Fibroblast of villous mesenchyme (primary cell): Measurements from ENCODE around the gene LTBP4. TPM values are rescaled to one million over a fixed set of nuclear protein-coding genes. Genes with fewer than 3 reads are reported as not detected.
"Not testable (repeated sequence)": the region's sequence is repeated elsewhere in the genome, so short reads cannot be mapped to it uniquely, and the experiment has no call there.

Experiments used
- DNase-seq: peaks from one replicate; pipeline ENCODE4 v3.0.0-alpha.2; 2010; ENCODE audit warnings: low read depth
- H3K4me3 ChIP-seq: 2 replicates; pipeline ENCODE4 v1.5.1; 2011; ENCODE audit warnings: low read depth, mild to moderate bottlenecking, low read length
- total RNA-seq: library from RNA; depleted of rRNA; stranded (reverse); fragments of >200 nt; gene quantifications from 2 replicates; pipeline ENCODE4 v1.2.3, GENCODE V29; 2012
- TF ChIP-seq, protein P1 (sequence below): IDR thresholded peaks from 2 replicates; pipeline ENCODE4 v1.5.1; 2012; ENCODE audit warnings: low read depth, mild to moderate bottlenecking, low read length; ENCODE audit not compliant: insufficient read depth

Gene LTBP4
- total RNA-seq, 1 donor: 21.2 TPM

GRCh38 chr19:40619333-40620160, 18.4 kb downstream of the LTBP4 start:
- no peak overlapping the region for H3K4me3 ChIP-seq
- no peak for DNase-seq
- TF ChIP-seq, protein P1, sequence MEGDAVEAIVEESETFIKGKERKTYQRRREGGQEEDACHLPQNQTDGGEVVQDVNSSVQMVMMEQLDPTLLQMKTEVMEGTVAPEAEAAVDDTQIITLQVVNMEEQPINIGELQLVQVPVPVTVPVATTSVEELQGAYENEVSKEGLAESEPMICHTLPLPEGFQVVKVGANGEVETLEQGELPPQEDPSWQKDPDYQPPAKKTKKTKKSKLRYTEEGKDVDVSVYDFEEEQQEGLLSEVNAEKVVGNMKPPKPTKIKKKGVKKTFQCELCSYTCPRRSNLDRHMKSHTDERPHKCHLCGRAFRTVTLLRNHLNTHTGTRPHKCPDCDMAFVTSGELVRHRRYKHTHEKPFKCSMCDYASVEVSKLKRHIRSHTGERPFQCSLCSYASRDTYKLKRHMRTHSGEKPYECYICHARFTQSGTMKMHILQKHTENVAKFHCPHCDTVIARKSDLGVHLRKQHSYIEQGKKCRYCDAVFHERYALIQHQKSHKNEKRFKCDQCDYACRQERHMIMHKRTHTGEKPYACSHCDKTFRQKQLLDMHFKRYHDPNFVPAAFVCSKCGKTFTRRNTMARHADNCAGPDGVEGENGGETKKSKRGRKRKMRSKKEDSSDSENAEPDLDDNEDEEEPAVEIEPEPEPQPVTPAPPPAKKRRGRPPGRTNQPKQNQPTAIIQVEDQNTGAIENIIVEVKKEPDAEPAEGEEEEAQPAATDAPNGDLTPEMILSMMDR: no peak

GRCh38 chr19:40620161-40620485, 19.0 kb downstream of the LTBP4 start:
- TF ChIP-seq, protein P1: no peak
- DNase-seq: no peak
- no peak overlapping the region for H3K4me3 ChIP-seq

- no peak for DNase-seq
- H3K4me3 ChIP-seq: no peak overlapping the region
- TF ChIP-seq, protein P1: no peak
Observed at GRCh38 chr19:40621283-40621682, 20.1 kb downstream of the LTBP4 start.

DNA sequence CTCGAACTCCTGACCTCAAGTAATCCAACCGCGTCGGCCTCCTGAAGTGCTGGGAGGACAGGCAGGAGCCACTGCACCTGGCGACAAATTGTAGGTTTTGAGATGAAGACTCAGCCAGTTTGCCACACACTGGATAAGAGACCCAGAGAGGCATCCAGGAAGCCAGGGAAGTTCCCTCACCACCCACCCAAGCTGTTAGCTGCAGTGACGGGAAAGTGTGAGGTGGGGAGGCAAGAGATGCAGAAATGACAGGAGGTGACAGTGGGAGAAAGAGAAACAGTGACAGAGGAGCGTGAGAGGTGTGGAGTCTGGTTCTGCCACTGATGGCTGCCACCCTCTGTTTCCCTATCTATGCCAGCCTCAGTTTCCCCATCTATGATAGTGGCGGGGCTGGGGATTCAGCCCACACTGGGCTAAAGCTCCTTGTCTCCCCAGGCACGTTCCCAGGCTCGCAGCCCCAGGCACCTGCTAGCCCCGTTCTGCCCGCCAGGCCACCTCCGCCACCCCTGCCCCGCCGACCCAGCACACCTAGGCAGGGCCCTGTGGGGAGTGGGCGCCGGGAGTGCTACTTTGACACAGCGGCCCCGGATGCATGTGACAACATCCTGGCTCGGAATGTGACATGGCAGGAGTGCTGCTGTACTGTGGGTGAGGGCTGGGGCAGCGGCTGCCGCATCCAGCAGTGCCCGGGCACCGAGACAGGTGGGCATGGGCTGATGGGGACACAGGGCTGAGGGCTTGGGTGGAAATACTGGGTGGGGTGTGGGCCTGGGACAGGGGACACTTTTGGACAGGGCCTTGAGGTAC, 21.0 kb downstream of the LTBP4 start:
- DNase-seq: no peak
- TF ChIP-seq, protein P1: no peak
- H3K4me3 ChIP-seq: no peak overlapping the region

- H3K4me3 ChIP-seq: no peak overlapping the region
- DNase-seq: no peak
- TF ChIP-seq, protein P1: no peak
Observed at GRCh38 chr19:40622773-40623075, 21.6 kb downstream of the LTBP4 start.

DNA sequence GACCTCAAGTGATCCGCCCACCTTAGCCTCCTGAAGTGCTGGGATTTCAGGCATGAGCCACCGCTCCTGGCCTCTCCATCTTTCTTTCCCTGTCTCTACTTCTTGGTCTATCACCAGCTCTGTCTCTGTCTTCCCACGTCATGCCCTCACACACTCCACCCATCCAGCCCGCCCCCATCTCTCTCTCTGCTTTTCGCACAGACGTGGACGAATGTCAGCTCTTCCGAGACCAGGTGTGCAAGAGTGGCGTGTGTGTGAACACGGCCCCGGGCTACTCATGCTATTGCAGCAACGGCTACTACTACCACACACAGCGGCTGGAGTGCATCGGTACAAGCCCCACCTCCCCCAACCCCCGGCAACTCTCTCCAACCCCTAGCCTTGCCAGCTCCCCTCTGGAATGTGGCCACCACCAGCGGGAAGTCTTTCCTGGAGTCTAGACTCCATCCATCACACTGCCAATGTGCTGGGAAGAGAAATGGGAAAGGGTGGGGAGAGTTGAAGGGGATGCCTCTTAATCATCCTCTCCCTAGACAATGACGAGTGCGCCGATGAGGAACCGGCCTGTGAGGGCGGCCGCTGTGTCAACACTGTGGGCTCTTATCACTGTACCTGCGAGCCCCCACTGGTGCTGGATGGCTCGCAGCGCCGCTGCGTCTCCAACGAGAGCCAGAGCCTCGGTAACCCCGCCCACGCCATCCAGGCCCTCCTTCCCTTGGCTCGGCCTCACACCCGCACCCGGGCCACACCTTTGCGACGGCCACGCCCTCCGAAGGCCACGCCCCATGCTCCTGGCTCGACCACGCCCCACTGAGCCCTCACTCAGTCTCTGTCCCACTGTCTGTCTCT, 22.5 kb downstream of the LTBP4 start:
- TF ChIP-seq, protein P1: no peak
- H3K4me3 ChIP-seq: no peak overlapping the region
- DNase-seq: no peak

DNA sequence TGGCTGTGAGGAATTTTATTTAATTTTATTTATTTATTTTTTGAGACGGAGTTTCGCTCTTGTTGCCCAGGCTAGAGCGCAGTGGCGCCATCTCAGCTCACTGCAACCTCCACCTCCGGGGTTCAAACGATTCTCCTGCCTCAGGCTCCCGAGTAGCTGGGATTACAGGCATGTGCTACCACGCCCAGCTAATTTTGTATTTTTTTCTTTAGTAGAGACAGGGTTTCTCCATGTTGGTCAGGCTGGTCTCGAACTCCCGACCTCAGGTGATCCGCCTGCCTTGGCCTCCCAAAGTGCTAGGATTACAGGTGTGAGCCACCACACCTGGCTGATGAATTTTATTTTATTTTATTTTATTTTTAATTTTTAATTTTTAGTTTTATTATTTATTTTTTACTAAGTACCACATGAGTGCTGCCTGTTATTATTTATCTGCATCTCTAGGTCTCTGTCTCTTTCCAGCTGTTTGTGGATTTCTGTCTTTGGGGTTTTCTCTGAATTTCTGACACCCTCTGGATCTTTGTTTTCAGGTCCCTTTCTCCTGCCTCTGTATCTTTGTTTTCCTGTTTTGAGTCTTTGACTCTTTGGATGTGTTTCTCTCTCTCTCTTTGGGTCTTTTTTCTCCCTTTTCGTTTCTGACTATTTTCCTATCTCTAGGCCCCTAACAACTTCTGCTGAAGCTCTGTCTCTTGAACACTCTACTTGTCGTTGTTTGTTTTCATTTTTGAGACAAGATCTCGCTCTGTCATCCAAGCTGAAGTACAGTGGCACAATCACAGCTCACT, 23.4 kb downstream of the LTBP4 start:
- DNase-seq, H3K4me3 ChIP-seq: not testable (repeated sequence)
